SU-DHL-6 (cell line): ENCODE measurements around the gene CHRND.

Experiments
- H2AFZ ChIP-seq: fragments of 200-600 bp; sonication (generic); 2 replicates; pipeline ENCODE4 v1.6.1; 2014; ENCODE audit warnings: low read depth, mild to moderate bottlenecking, moderate library complexity, mixed read lengths, antibody characterized with exemption, low read length; ENCODE audit not compliant: severe bottlenecking
- H3F3A ChIP-seq: fragments of 200-600 bp; shearing (Covaris generic); 2 replicates; pipeline ENCODE4 v1.6.0; 2016; ENCODE audit warnings: antibody characterized with exemption, mild to moderate bottlenecking; ENCODE audit not compliant: insufficient read depth
- H3K27ac ChIP-seq: fragments of 200-600 bp; sonication (generic); 2 replicates; pipeline ENCODE4 v1.5.1; 2016; ENCODE audit warnings: low read depth, mild to moderate bottlenecking, low read length, moderate library complexity, mixed read lengths
- H3K27me3 ChIP-seq: fragments of 200-600 bp; sonication (generic), shearing (Covaris generic); 2 replicates; pipeline ENCODE4 v1.6.0; 2014; ENCODE audit warnings: mild to moderate bottlenecking, low read length
- H3K36me3 ChIP-seq: fragments of 200-600 bp; sonication (generic); 2 replicates; pipeline ENCODE4 v1.6.1; 2014; ENCODE audit warnings: mild to moderate bottlenecking, low read length, mixed read lengths
- H3K4me2 ChIP-seq: fragments of 300-600, 200-600 bp; shearing (Covaris generic), sonication (generic); 2 replicates; pipeline ENCODE4 v1.6.0; 2014; ENCODE audit warnings: low read length, low read depth, mild to moderate bottlenecking; ENCODE audit not compliant: poor library complexity, severe bottlenecking
- H3K4me3 ChIP-seq: fragments of 200-600 bp; sonication (generic); 2 replicates; pipeline ENCODE4 v1.5.1; 2014; ENCODE audit warnings: antibody characterized with exemption, low read length, mild to moderate bottlenecking, mixed read lengths; ENCODE audit not compliant: insufficient read depth, poor library complexity, severe bottlenecking
- H3K79me2 ChIP-seq: fragments of 200-600 bp; sonication (generic); 2 replicates; pipeline ENCODE4 v1.6.1; 2014; ENCODE audit warnings: mild to moderate bottlenecking, low read length, moderate library complexity; ENCODE audit not compliant: insufficient read depth
- H3K9ac ChIP-seq: fragments of 200-600 bp; sonication (generic); 2 replicates; pipeline ENCODE4 v1.7.0; 2014; ENCODE audit warnings: mild to moderate bottlenecking, low read length
- H3K9me2 ChIP-seq: fragments of 200-600 bp; sonication (generic); replicated peaks from 2 replicates; pipeline ENCODE4 v1.6.1; 2014; ENCODE audit warnings: low read length; ENCODE audit not compliant: insufficient read depth
- H3K9me3 ChIP-seq: fragments of 200-600 bp; sonication (generic); 2 replicates; pipeline ENCODE4 v1.6.1; 2014; ENCODE audit warnings: low read length, mixed read lengths; ENCODE audit not compliant: insufficient read depth
- H4K20me1 ChIP-seq: fragments of 200-600 bp; sonication (generic); 2 replicates; pipeline ENCODE4 v1.6.1; 2014; ENCODE audit warnings: low read depth, mild to moderate bottlenecking, antibody characterized with exemption, low read length, moderate library complexity, mixed read lengths
- CTCF ChIP-seq: fragments of 200-600 bp; sonication (generic); IDR thresholded peaks from one replicate; pipeline ENCODE4 v1.5.1; 2017; ENCODE audit warnings: antibody characterized with exemption, mild to moderate bottlenecking, low read length, moderate library complexity; ENCODE audit not compliant: insufficient read depth, poor library complexity, severe bottlenecking
- EZH2phosphoT487 ChIP-seq: fragments of 200-600 bp; sonication (generic), shearing (Covaris generic); conservative IDR thresholded peaks from 2 replicates; pipeline ENCODE4 v1.6.1; 2018; ENCODE audit warnings: mild to moderate bottlenecking, antibody characterized with exemption, low read length, moderate library complexity, mixed read lengths

The CHRND gene

GRCh38 chr2:232522623-232523401, 3.1 kb upstream of the CHRND start:
- H3K4me3 ChIP-seq = no peak overlapping the region
- H2AFZ ChIP-seq = no peak overlapping the region
- H3K27me3 ChIP-seq = no peaks in the 10 kb centered on the region
- no peak overlapping the region for H3K27ac ChIP-seq
- TF ChIP-seq CTCF = no peak
- TF ChIP-seq EZH2phosphoT487 = no peak
- no peaks in the 10 kb centered on the region for H4K20me1 ChIP-seq
- no peaks in the 10 kb centered on the region for H3K9me3 ChIP-seq
- no peaks in the 10 kb centered on the region for H3K9me2 ChIP-seq
- no peak overlapping the region for H3K9ac ChIP-seq
- no peaks in the 10 kb centered on the region for H3K36me3 ChIP-seq
- H3K4me2 ChIP-seq = no peak overlapping the region
- H3K79me2 ChIP-seq = no peaks in the 10 kb centered on the region
- no peaks in the 10 kb centered on the region for H3F3A ChIP-seq

GRCh38 chr2:232523402-232523681, 2.6 kb upstream of the CHRND start:
- TF ChIP-seq EZH2phosphoT487 = no peak
- no peak for TF ChIP-seq CTCF
- no peak overlapping the region for H3K27ac ChIP-seq
- H3K79me2 ChIP-seq = no peaks in the 10 kb centered on the region
- H3K9me3 ChIP-seq = no peaks in the 10 kb centered on the region
- no peak overlapping the region for H2AFZ ChIP-seq
- no peak overlapping the region for H3K4me2 ChIP-seq
- H4K20me1 ChIP-seq = no peaks in the 10 kb centered on the region
- H3K36me3 ChIP-seq = no peaks in the 10 kb centered on the region
- no peaks in the 10 kb centered on the region for H3F3A ChIP-seq
- H3K4me3 ChIP-seq = no peak overlapping the region
- H3K9ac ChIP-seq = no peak overlapping the region
- no peaks in the 10 kb centered on the region for H3K27me3 ChIP-seq
- H3K9me2 ChIP-seq = no peaks in the 10 kb centered on the region

- Histone ChIP-seq H3K9ac (no peak overlapping the region), H3K36me3 (no peaks in the 10 kb centered on the region), H3K79me2 (no peaks in the 10 kb centered on the region), H3K4me2 (peak overlapping the region; percentile 20), H3F3A (no peaks in the 10 kb centered on the region), H3K27ac (no peak overlapping the region), H4K20me1 (no peaks in the 10 kb centered on the region), H3K4me3 (no peak overlapping the region), H3K9me3 (no peaks in the 10 kb centered on the region), H3K9me2 (no peaks in the 10 kb centered on the region), H3K27me3 (no peaks in the 10 kb centered on the region), H2AFZ (no peak overlapping the region)
- no peak for TF ChIP-seq EZH2phosphoT487
- TF ChIP-seq CTCF = no peak
Measured at GRCh38 chr2:232523682-232524597, 2.0 kb upstream of the CHRND start.
